Osteoblast (primary cell): ENCODE data around the gene BHLHE40. TPM values are rescaled to one million over a fixed set of nuclear protein-coding genes. Genes with fewer than 3 reads are reported as not detected.
A peak's percentile ranks its signal among the peaks of the same experiment; 100 is the strongest.

Experiments
- DNase-seq: peaks from one replicate; pipeline ENCODE4 v3.0.0; 2011; ENCODE audit warnings: low spot score, mixed read lengths; ENCODE audit not compliant: insufficient read length; ENCODE audit errors: missing footprints
- H2AFZ ChIP-seq: 2 replicates; pipeline ENCODE4 v1.6.0; 2011; ENCODE audit warnings: mild to moderate bottlenecking, low read length
- H3K27ac ChIP-seq: 2 replicates; pipeline ENCODE4 v1.5.1; 2011; ENCODE audit warnings: mild to moderate bottlenecking, low read depth, low read length, moderate library complexity
- H3K27me3 ChIP-seq: 2 replicates; pipeline ENCODE4 v1.6.0; 2012; ENCODE audit warnings: mild to moderate bottlenecking, control low read depth, inconsistent platforms, low read length, moderate library complexity; ENCODE audit not compliant: insufficient read depth
- H3K36me3 ChIP-seq: 2 replicates; pipeline ENCODE4 v1.5.1; 2011; ENCODE audit warnings: mild to moderate bottlenecking, low read length, control low read depth, moderate library complexity; ENCODE audit not compliant: insufficient read depth
- H3K4me1 ChIP-seq: 2 replicates; pipeline ENCODE4 v1.5.1; 2011; ENCODE audit warnings: mild to moderate bottlenecking, low read length, control low read depth, moderate library complexity; ENCODE audit not compliant: insufficient read depth
- H3K4me2 ChIP-seq: 2 replicates; pipeline ENCODE4 v1.6.0; 2011; ENCODE audit warnings: mild to moderate bottlenecking, low read length; ENCODE audit not compliant: insufficient read depth
- H3K4me3 ChIP-seq: fragments of 200-600 bp; sonication (generic); 3 replicates; pipeline ENCODE4 v1.5.1; 2012; ENCODE audit warnings: mild to moderate bottlenecking, low read length, inconsistent platforms; ENCODE audit not compliant: insufficient read depth
- H3K79me2 ChIP-seq: 2 replicates; pipeline ENCODE4 v1.6.0; 2012; ENCODE audit warnings: mild to moderate bottlenecking, low read length, control low read depth, inconsistent platforms; ENCODE audit not compliant: insufficient read depth
- H3K9me3 ChIP-seq: 2 replicates; pipeline ENCODE4 v1.5.1; 2011; ENCODE audit warnings: low read depth, low read length, control low read depth
- H4K20me1 ChIP-seq: 2 replicates; pipeline ENCODE4 v1.6.0; 2012; ENCODE audit warnings: mild to moderate bottlenecking, low read length, control low read depth; ENCODE audit not compliant: insufficient read depth
- CTCF ChIP-seq: IDR thresholded peaks from 2 replicates; pipeline ENCODE4 v1.5.1; 2011; ENCODE audit warnings: mild to moderate bottlenecking, low read depth, low read length, moderate library complexity; ENCODE audit errors: extremely low read depth
- total RNA-seq: library from RNA; depleted of rRNA; stranded (reverse); fragments of >200 nt; gene quantifications from 2 replicates; pipeline ENCODE4 v1.2.3, GENCODE V29; 2012

The BHLHE40 gene
- total RNA-seq, 1 donor: 70.2 TPM

GRCh38 chr3:4943549-4943948 lies 35.7 kb upstream of the BHLHE40 start:
- peak; percentile 43 for TF ChIP-seq CTCF
- Histone ChIP-seq H3K9me3 (no peaks in the 10 kb centered on the region), H2AFZ (no peak overlapping the region), H3K4me2 (no peak overlapping the region), H3K4me1 (peaks cover 1% of the 10 kb centered on the region), H3K4me3 (no peak overlapping the region), H3K36me3 (no peaks in the 10 kb centered on the region), H3K27ac (no peak overlapping the region), H4K20me1 (no peaks in the 10 kb centered on the region), H3K79me2 (no peaks in the 10 kb centered on the region), H3K27me3 (no peaks in the 10 kb centered on the region)
- DNase-seq: no peak

GRCh38 chr3:4945324-4945723 lies 33.9 kb upstream of the BHLHE40 start:
- Histone ChIP-seq H3K9me3 (no peaks in the 10 kb centered on the region), H3K79me2 (no peaks in the 10 kb centered on the region), H3K27me3 (no peaks in the 10 kb centered on the region), H3K4me2 (no peak overlapping the region), H3K36me3 (no peaks in the 10 kb centered on the region), H3K4me3 (no peak overlapping the region), H3K4me1 (peaks cover 10% of the 10 kb centered on the region), H3K27ac (no peak overlapping the region), H4K20me1 (no peaks in the 10 kb centered on the region), H2AFZ (no peak overlapping the region)
- no peak for TF ChIP-seq CTCF
- DNase-seq: no peak

- Histone ChIP-seq H3K4me2 (no peak overlapping the region), H2AFZ (no peak overlapping the region), H3K4me1 (peaks cover 10% of the 10 kb centered on the region), H3K9me3 (no peaks in the 10 kb centered on the region), H3K27ac (no peak overlapping the region), H3K36me3 (no peaks in the 10 kb centered on the region), H3K27me3 (no peaks in the 10 kb centered on the region), H4K20me1 (no peaks in the 10 kb centered on the region), H3K79me2 (no peaks in the 10 kb centered on the region), H3K4me3 (no peak overlapping the region)
- no peak for TF ChIP-seq CTCF
- peak; percentile 19 for DNase-seq
These were observed 32.2 kb upstream of the BHLHE40 start for GRCh38 chr3:4947028-4947427.

- Histone ChIP-seq H3K4me1 (peaks cover 16% of the 10 kb centered on the region), H3K27ac (no peak overlapping the region), H3K36me3 (no peaks in the 10 kb centered on the region), H3K4me2 (no peak overlapping the region), H3K9me3 (no peaks in the 10 kb centered on the region), H3K4me3 (no peak overlapping the region), H4K20me1 (no peaks in the 10 kb centered on the region), H3K79me2 (no peaks in the 10 kb centered on the region), H2AFZ (no peak overlapping the region), H3K27me3 (no peaks in the 10 kb centered on the region)
- TF ChIP-seq CTCF: no peak
- no peak for DNase-seq
These were observed 30.8 kb upstream of the BHLHE40 start for GRCh38 chr3:4948395-4948794.
